ENCODE results near the gene TSC22D4.
A peak's percentile ranks its signal among the peaks of the same experiment; 100 is the strongest.
"Not testable (repeated sequence)": the region's sequence is repeated elsewhere in the genome, so short reads cannot be mapped to it uniquely, and the experiment has no call there.

Gene TSC22D4

GRCh38 chr7:100478958-100479660 lies at the start of gene TSC22D4:
Gene TSC22D4, minus strand, starts transcription at chr7:100479214. Its CDS starts 1,176 bp downstream, at chr7:100478038.
- peak; percentile 84 for DNase-seq (ENCODE audit: low read depth)
- peak within 1 kb of the TSS; percentile 70 for H3K4me3 ChIP-seq (ENCODE audit: low read depth, low read length)
- TF ChIP-seq, protein P1, sequence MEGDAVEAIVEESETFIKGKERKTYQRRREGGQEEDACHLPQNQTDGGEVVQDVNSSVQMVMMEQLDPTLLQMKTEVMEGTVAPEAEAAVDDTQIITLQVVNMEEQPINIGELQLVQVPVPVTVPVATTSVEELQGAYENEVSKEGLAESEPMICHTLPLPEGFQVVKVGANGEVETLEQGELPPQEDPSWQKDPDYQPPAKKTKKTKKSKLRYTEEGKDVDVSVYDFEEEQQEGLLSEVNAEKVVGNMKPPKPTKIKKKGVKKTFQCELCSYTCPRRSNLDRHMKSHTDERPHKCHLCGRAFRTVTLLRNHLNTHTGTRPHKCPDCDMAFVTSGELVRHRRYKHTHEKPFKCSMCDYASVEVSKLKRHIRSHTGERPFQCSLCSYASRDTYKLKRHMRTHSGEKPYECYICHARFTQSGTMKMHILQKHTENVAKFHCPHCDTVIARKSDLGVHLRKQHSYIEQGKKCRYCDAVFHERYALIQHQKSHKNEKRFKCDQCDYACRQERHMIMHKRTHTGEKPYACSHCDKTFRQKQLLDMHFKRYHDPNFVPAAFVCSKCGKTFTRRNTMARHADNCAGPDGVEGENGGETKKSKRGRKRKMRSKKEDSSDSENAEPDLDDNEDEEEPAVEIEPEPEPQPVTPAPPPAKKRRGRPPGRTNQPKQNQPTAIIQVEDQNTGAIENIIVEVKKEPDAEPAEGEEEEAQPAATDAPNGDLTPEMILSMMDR (IDR thresholded peaks at IDR 0.05; ENCODE audit: low read depth, low read length, missing control alignments), result no peak

GRCh38 chr7:100528108-100528866 lies 49.3 kb upstream of the TSC22D4 start:
- H3K4me3 ChIP-seq (ENCODE audit: low read depth, low read length); DNase-seq (ENCODE audit: low read depth): not testable (repeated sequence)

DNA sequence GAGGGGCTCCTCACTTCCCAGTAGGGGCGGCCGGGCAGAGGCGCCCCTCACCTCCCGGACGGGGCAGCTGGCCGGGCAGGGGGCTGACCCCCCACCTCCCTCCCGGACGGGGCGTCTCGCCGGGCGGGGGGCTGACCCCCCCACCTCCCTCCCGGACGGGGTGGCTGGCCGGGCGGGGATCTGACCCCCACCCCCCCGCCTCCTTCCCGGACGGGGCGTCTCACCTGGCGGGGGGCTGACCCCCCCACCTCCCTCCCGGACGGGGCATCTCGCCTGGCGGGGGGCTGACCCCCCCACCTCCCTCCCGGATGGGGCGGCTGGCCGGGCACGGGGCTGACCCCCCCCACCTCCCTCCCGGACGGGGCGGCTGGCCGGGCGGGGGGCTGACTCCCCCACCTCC lies 44.2 kb upstream of the TSC22D4 start:
- H3K4me3 ChIP-seq (ENCODE audit: low read depth, low read length); DNase-seq (ENCODE audit: low read depth): not testable (repeated sequence)

- not testable (repeated sequence) for H3K4me3 ChIP-seq (ENCODE audit: low read depth, low read length); DNase-seq (ENCODE audit: low read depth)
Observed at GRCh38 chr7:100521909-100522593, 43.0 kb upstream of the TSC22D4 start.

DNA sequence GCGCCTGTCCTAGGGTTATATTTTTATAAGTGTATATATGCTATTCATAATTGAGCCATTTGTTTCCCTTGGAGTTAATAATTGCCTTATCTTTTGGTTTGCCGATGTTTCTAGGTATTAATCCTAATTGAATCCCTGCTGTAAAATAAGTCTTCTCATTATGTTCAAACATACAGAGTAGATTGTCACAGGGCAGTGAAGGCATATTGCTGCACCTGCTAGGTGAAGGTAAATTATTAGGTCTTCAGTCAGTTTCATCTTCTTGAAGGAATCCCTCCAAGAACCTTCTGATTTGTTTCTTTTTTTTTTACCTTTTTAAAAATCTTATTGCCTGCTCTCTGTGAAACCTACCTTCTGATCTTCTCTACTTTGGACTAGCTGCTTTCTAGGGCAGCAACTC lies 42.1 kb upstream of the TSC22D4 start:
- TF ChIP-seq, protein P1 (IDR thresholded peaks at IDR 0.05; ENCODE audit: low read depth, low read length, missing control alignments), result no peak

DNA sequence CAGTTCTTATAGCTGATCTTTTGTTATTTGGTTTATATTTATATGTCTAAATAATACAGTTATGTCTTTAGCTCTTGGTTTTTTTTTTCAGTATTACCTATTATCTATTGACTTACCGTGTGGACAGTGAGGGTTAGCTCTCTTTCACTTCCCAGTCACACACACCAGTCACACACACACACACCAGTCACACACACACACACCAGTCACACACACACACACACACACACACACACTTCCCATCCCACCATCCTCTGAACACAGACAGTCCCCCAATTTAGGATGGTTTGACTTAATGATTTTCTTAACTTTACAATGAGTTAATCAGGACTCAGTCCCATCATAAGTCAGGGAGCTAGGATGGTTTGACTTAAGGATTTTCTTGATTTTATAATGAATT lies 41.1 kb upstream of the TSC22D4 start:
- DNase-seq (ENCODE audit: low read depth), result no peak
- no peak overlapping the region for H3K4me3 ChIP-seq (ENCODE audit: low read depth, low read length)
- TF ChIP-seq, protein P1 (IDR thresholded peaks at IDR 0.05; ENCODE audit: low read depth, low read length, missing control alignments), result no peak

More for the DNA sequence above, 42.1 kb upstream of the TSC22D4 start:
- DNase-seq (ENCODE audit: low read depth), result no peak
- no peak overlapping the region for H3K4me3 ChIP-seq (ENCODE audit: low read depth, low read length)

DNA sequence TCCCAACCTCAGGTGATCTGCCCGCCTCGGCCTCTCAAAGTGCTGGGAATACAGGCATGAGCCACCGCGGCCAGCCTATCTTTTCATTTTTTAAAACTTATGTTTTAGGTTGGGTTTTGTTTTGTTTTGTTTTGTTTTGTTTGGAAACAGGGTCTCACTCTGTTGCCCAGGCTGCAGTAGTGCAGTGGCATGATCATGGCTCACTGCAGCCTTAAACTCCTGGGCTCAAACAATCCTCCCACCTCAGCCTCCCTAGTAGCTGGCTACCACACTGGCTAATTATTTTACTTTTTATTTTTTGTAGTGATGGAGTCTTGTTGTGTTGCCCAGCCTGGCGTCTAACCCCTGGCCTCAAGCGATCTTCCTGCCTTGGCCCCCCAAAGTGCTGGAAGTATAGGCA lies 40.6 kb upstream of the TSC22D4 start:
- H3K4me3 ChIP-seq (ENCODE audit: low read depth, low read length), result no peak overlapping the region
- DNase-seq (ENCODE audit: low read depth), result no peak
- TF ChIP-seq, protein P1 (IDR thresholded peaks at IDR 0.05; ENCODE audit: low read depth, low read length, missing control alignments), result no peak

GRCh38 chr7:100517305-100517704 lies 38.3 kb upstream of the TSC22D4 start:
- TF ChIP-seq, protein P1 (IDR thresholded peaks at IDR 0.05; ENCODE audit: low read depth, low read length, missing control alignments), result no peak

More at GRCh38 chr7:100517305-100517704, 38.3 kb upstream of the TSC22D4 start:
- H3K4me3 ChIP-seq (ENCODE audit: low read depth, low read length), result no peak overlapping the region
- no peak for DNase-seq (ENCODE audit: low read depth)
